Measurements from ENCODE around the gene NTNG2. TPM values are rescaled to one million over a fixed set of nuclear protein-coding genes. Genes with fewer than 3 reads are reported as not detected.
"Not testable (repeated sequence)": the region's sequence is repeated elsewhere in the genome, so short reads cannot be mapped to it uniquely, and the experiment has no call there.

NTNG2 gene
- total RNA-seq, 2 experiments from 2014 or later, result 1.8 to 2.0 TPM

DNA sequence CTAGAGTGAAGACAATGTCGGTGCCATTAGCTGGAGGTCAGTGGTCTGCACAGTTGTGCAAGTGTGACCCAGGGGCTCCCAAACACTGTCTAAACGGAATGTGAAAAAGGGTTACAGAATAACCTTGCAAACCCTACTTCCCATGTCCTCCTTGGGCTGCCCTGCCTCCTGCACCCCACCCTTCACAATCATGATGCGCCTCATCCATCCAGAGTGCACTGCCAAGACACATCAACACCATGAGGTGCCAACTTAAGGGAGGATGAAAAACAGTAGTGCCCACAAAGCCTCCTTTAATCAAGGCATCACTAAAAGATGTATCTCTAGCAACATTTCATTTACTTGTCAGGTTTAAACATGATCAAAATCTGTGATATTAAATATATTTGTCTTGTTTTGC is 105.8 kb downstream of the NTNG2 start:
- H3K4me3 Mint-ChIP-seq, result no peak overlapping the region

DNA sequence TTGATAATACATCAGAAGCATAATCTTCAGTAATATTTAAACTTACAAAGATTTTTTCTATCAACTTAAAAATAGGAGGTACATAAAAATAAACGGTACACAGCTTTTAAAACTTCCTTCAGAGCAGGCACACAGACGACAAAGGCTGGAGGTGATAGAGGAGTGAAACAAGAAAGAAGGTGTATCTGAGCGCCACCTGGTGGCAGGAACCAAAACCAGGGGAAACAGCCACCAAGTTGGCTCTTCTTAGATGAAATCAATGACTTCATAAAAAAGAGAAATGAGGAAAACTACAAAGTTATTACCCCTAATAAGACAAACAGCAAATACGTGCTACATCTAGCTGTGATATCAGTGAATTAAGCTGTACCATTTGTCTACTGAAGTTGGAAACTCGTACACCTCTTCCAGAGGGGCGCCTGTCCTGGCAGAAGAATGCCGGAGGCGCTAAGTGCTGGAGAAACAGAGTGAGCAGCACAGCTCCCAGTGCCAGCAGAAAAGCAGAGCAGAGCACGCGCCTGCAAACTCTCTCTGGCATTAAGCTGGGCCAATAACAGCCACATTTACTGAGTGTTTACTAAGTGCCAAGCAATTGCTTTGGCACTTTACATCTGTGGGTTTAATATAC is 107.0 kb downstream of the NTNG2 start:
- H3K4me1 Mint-ChIP-seq, result peaks cover 17% of the 10 kb centered on the region
- intact Hi-C loops (cut with DNase I, micrococcal nuclease), result loop anchor here (1.0 to 5.0 kb wide), 3 partner anchors 28 to 507 kb away; no protein-coding TSS in a partner anchor
- DNase-seq (peak; percentile 87), ATAC-seq (peak; percentile 80)
- ChIA-PET CTCF (interaction anchor here (0.5 to 1.8 kb wide), 22 partner anchors 9 to 913 kb away, joined by 3 to 18 read pairs (median 4); no protein-coding TSS in a partner anchor), POLR2A (no interaction called here)
- H3K9me3 Mint-ChIP-seq (ENCODE audit: low read depth), result peaks cover 1% of the 10 kb centered on the region
- H3K4me3 Mint-ChIP-seq, result no peak overlapping the region
- H3K27ac Mint-ChIP-seq, result peak overlapping the region; percentile 67
- no peaks in the 10 kb centered on the region for H3K27me3 Mint-ChIP-seq
- H3K36me3 Mint-ChIP-seq (ENCODE audit: low read depth), result peaks cover 58% of the 10 kb centered on the region

More for the DNA sequence above, 105.8 kb downstream of the NTNG2 start:
- ATAC-seq (no peak), DNase-seq (no peak)
- intact Hi-C loops (cut with DNase I, micrococcal nuclease), result loop anchor here (1.0 to 5.0 kb wide), 3 partner anchors 27 to 505 kb away; no protein-coding TSS in a partner anchor
- Mint-ChIP-seq H3K27me3 (no peaks in the 10 kb centered on the region), H3K9me3 (ENCODE audit: low read depth) (peaks cover 1% of the 10 kb centered on the region), H3K27ac (no peak overlapping the region), H3K4me1 (peaks cover 17% of the 10 kb centered on the region), H3K36me3 (ENCODE audit: low read depth) (peaks cover 50% of the 10 kb centered on the region)
- POLR2A ChIA-PET, result no interaction called here
- CTCF ChIA-PET, result interaction anchor here (0.6 to 1.0 kb wide), 6 partner anchors 8 to 863 kb away, joined by 3 to 4 read pairs (median 3); no protein-coding TSS in a partner anchor

DNA sequence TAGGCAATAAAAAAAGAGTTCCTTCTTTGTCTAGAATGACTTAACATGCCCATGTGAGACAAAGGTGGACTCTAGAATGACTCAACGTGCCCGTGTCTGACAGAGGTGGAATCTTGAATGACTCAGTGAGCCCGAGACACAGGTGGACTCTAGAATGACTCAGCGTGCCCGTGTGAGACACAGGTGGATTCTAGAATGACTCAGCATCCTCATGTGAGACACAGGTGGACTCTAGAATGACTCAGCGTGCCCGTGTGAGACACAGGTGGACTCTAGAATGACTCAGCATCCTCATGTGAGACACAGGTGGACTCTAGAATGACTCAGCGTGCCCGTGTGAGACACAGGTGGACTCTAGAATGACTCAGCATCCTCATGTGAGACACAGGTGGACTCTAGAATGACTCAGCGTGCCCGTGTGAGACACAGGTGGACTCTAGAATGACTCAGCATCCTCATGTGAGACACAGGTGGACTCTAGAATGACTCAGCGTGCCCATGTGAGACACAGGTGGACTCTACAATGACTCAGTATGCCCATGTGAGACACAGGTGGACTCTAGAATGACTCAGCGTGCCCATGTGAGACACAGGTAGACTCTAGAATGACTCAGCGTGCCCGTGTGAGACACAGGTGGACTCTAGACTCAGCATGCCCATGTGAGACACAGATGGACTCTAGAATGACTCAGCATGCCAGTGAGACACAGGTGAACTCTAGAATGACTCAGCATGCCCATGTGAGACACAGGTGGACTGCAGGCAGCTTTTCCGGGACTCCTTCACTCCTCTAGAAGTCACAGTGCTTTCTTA is 108.1 kb downstream of the NTNG2 start:
- intact Hi-C loops (cut with DNase I, micrococcal nuclease), result loop anchor here in 1 of 2 experiments (2.0 to 5.0 kb wide), 2 partner anchors 29 to 268 kb away; no protein-coding TSS in a partner anchor
- H3K9me3 Mint-ChIP-seq (ENCODE audit: low read depth); H3K4me3 Mint-ChIP-seq; POLR2A ChIA-PET; H3K27me3 Mint-ChIP-seq: not testable (repeated sequence)
- Mint-ChIP-seq H3K36me3 (ENCODE audit: low read depth) (peaks cover 56% of the 10 kb centered on the region), H3K4me1 (peaks cover 17% of the 10 kb centered on the region), H3K27ac (peak overlapping the region; percentile 58)
- ATAC-seq (peak; percentile 70), DNase-seq (peak; percentile 70)
- CTCF ChIA-PET, result interaction anchor here (0.6 to 1.8 kb wide), 12 partner anchors 8 to 590 kb away, joined by 3 to 18 read pairs (median 4); no protein-coding TSS in a partner anchor

- Mint-ChIP-seq H3K36me3 (ENCODE audit: low read depth) (peaks cover 64% of the 10 kb centered on the region), H3K27me3 (no peaks in the 10 kb centered on the region), H3K9me3 (ENCODE audit: low read depth) (peaks cover 1% of the 10 kb centered on the region), H3K27ac (no peak overlapping the region), H3K4me3 (no peak overlapping the region), H3K4me1 (peaks cover 3% of the 10 kb centered on the region)
- CTCF ChIA-PET, result interaction anchor here (1.1 kb wide), 1 partner anchor 16 kb away, joined by 4 read pairs; no protein-coding TSS in a partner anchor
- POLR2A ChIA-PET, result no interaction called here
- intact Hi-C loops (cut with DNase I, micrococcal nuclease), result no loop called here
- DNase-seq (no peak), ATAC-seq (no peak)
These were observed 113.0 kb downstream of the NTNG2 start for GRCh38 chr9:132274861-132275260.

DNA sequence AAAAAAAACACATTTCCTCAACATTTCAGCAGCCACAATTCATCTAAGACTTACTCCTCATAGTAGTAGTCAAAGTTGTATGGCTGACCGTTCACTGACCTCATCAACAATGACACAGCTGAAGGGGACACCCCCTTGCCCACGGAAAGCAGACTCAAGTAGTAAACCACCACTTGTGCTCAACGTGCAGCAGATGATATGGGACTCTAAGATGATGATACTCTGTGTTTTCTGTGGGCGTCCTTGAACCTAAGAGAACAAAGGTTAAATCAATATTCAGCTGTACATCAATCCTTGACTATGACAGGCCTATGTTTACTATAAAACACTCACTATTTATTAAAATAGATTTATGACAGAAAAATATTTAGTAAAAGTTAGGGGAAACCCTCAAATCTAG is 121.3 kb downstream of the NTNG2 start:
- Mint-ChIP-seq H3K4me1 (peaks cover 10% of the 10 kb centered on the region), H3K9me3 (ENCODE audit: low read depth) (no peaks in the 10 kb centered on the region), H3K36me3 (ENCODE audit: low read depth) (peaks cover 51% of the 10 kb centered on the region), H3K4me3 (no peak overlapping the region), H3K27me3 (no peaks in the 10 kb centered on the region), H3K27ac (no peak overlapping the region)
- ChIA-PET POLR2A (no interaction called here), CTCF (no interaction called here)
- DNase-seq, result peak; percentile 39
- peak; percentile 74 for ATAC-seq
- intact Hi-C loops (cut with DNase I, micrococcal nuclease), result no loop called here

DNA sequence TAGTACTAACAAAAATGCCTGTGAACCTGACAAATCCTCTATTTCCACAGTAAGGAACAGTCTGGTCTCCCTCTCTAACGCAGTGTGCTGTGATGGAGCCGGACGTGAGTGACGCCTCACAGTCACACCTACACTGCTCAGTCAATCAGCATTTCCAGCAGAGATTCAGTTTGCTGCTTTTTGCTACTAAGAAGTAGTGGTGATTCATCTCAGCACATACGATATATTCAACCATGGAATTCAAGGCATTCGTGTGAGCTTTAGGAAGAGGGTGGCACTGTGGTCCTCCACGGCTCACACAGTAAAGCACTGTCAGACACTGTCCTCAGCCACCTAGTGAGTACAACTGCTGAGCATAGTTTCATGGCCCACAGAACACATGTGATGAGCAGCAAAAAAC is 122.0 kb downstream of the NTNG2 start:
- Mint-ChIP-seq H3K9me3 (ENCODE audit: low read depth) (no peaks in the 10 kb centered on the region), H3K27ac (peak overlapping the region; percentile 61), H3K27me3 (no peaks in the 10 kb centered on the region), H3K4me1 (peaks cover 13% of the 10 kb centered on the region), H3K36me3 (ENCODE audit: low read depth) (peaks cover 52% of the 10 kb centered on the region), H3K4me3 (no peak overlapping the region)
- ChIA-PET CTCF (interaction anchor here (0.6 to 1.3 kb wide), 2 partner anchors 15 to 157 kb away, joined by 3 to 6 read pairs; no protein-coding TSS in a partner anchor), POLR2A (no interaction called here)
- DNase-seq (no peak), ATAC-seq (peak; percentile 47)
- intact Hi-C loops (cut with DNase I, micrococcal nuclease), result no loop called here

DNA sequence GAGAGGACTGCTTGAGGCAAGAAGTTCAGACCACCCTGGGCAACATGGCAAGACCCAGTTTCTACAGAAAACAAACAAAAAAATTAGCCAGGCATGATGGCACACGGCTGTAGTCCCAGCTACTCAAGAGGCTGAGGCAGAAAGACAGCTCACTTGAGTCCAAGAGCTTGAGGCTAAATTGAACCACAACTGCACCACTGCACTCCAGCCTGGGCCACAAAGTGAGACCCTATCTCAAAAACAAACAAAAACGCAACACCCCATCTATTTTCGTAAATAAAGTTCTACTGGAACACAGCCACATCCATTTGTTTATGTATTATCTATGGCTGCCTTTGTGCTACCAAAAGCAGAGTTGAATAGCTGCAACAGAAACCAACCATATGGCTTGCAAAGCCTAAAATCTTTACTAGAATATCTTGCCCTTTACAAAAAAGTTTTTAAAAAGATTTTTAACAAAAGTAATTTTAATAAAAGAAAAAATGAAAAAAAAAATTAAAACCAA is 125.5 kb downstream of the NTNG2 start:
- intact Hi-C loops (cut with DNase I, micrococcal nuclease), result no loop called here
- Mint-ChIP-seq H3K27me3 (no peaks in the 10 kb centered on the region), H3K9me3 (ENCODE audit: low read depth) (no peaks in the 10 kb centered on the region), H3K27ac (no peak overlapping the region), H3K36me3 (ENCODE audit: low read depth) (peaks cover 43% of the 10 kb centered on the region), H3K4me3 (no peak overlapping the region), H3K4me1 (peaks cover 19% of the 10 kb centered on the region)
- CTCF ChIA-PET, result interaction anchor here (1.2 to 1.3 kb wide), 3 partner anchors 18 to 28 kb away, joined by 3 to 6 read pairs (median 3); no protein-coding TSS in a partner anchor
- DNase-seq (no peak), ATAC-seq (no peak)
- POLR2A ChIA-PET, result no interaction called here

DNA sequence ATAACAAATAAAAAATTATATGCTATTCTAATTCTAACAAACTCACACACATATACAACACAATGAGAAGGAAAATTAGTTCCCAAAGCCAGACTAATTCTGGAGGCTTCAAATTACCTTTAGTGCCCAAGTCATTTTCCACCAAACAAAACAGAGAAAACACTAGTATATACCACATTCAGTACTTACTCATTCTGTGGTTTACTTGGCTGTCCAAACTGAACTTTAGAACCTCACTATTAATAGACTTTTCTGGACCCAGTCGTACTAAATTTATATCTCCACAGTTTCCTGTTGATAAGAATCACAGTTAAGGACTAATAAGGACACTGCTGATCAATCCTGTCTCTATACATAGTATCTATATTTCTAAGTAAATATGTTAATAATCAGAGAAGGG is 126.5 kb downstream of the NTNG2 start:
- intact Hi-C loops (cut with DNase I, micrococcal nuclease), result no loop called here
- Mint-ChIP-seq H3K4me3 (no peak overlapping the region), H3K27ac (no peak overlapping the region), H3K4me1 (peaks cover 22% of the 10 kb centered on the region), H3K27me3 (no peaks in the 10 kb centered on the region), H3K9me3 (ENCODE audit: low read depth) (no peaks in the 10 kb centered on the region), H3K36me3 (ENCODE audit: low read depth) (peaks cover 34% of the 10 kb centered on the region)
- CTCF ChIA-PET, result no interaction called here
- POLR2A ChIA-PET, result no interaction called here
- ATAC-seq (no peak), DNase-seq (no peak)

DNA sequence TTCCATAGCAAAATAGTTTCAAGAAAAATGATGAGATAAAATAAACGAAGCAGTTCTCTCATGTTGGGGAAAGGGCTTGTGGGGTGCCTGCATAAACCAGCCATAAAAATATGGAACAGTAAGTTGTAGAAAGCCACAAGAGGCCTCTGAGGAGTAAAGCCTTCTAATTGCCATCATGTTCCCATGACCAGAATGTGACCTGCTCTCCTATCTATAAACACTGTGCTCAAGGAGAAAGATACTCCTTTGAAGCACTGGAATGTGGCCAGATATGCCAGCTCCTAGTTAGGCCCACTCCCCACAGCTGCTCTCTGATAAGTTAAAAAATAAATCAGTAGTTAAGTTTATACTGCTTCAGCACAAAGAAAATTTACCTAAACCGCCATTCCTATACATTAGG is 127.1 kb downstream of the NTNG2 start:
- CTCF ChIA-PET, result interaction anchor here (0.6 kb wide), 1 partner anchor 20 kb away, joined by 3 read pairs; no protein-coding TSS in a partner anchor

DNA sequence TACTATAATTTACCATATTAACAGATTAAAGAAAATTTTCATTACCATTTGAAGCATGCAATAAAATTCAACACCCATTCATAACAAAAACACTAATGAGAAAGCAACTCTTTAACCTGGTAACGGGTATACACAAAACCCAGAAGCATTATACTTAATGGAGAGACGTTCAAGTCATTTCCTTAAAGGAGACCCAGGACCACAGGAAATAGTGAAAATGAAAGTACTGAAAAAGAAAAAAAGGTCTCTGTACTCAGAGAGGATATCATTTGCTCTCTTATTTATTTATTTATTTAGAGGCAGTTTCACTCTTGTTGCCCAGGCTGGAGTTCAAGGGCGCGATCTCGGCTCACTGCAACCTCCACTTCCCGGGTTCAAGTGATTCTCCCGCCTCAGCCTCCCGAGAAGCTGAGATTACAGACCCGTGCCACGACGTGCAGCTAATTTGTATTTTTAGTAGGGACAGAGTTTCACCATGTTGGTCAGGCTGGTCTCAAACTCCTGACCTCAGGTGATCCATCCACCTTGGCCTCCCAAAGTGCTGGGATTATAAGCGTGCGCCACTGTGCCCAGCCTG is 131.4 kb downstream of the NTNG2 start:
- H3K27ac Mint-ChIP-seq, result no peak overlapping the region
- ATAC-seq (peak; percentile 85), DNase-seq (no peak)
- CTCF ChIA-PET, result interaction anchor here (0.8 to 1.2 kb wide), 2 partner anchors 14 to 24 kb away, joined by 3 to 4 read pairs; no protein-coding TSS in a partner anchor
- intact Hi-C loops (cut with DNase I, micrococcal nuclease), result no loop called here
- H3K36me3 Mint-ChIP-seq (ENCODE audit: low read depth), result peaks cover 34% of the 10 kb centered on the region
- H3K4me3 Mint-ChIP-seq, result no peak overlapping the region
- H3K4me1 Mint-ChIP-seq, result peaks cover 32% of the 10 kb centered on the region
- H3K9me3 Mint-ChIP-seq (ENCODE audit: low read depth), result no peaks in the 10 kb centered on the region
- no peaks in the 10 kb centered on the region for H3K27me3 Mint-ChIP-seq
- POLR2A ChIA-PET, result no interaction called here

More for the DNA sequence above, 127.1 kb downstream of the NTNG2 start:
- no peaks in the 10 kb centered on the region for H3K27me3 Mint-ChIP-seq
- H3K4me3 Mint-ChIP-seq, result no peak overlapping the region
- POLR2A ChIA-PET, result no interaction called here
- H3K9me3 Mint-ChIP-seq (ENCODE audit: low read depth), result no peaks in the 10 kb centered on the region
- ATAC-seq, result no peak
- DNase-seq, result no peak
- intact Hi-C loops (cut with DNase I, micrococcal nuclease), result no loop called here
- H3K4me1 Mint-ChIP-seq, result peaks cover 20% of the 10 kb centered on the region
- H3K27ac Mint-ChIP-seq, result peak overlapping the region; percentile 58
- peaks cover 29% of the 10 kb centered on the region for H3K36me3 Mint-ChIP-seq (ENCODE audit: low read depth)
